NCI-H526 (cell line): ENCODE measurements around the gene LILRA6.
"Not testable (repeated sequence)": the region's sequence is repeated elsewhere in the genome, so short reads cannot be mapped to it uniquely, and the experiment has no call there.

Experiments used
- DNase-seq, 2 experiments: peaks; one replicate each; lab custom pipeline; 2025; lab: John Stamatoyannopoulos, UW

LILRA6 gene

DNA sequence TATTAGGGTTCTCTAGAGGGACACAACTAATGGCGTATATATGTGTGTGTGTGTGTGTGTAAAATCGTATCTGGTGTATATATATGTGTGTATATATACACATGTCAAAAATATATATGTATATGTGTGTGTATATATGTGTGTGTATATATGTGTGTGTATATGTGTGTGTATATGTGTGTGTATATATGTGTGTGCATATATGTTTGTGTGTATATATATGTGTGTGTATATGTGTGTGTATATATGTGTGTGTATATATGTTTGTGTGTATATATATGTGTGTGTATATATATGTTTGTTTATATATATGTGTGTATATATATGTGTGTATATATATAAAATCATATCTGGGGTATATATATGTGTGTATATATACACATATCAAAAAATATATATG, 19.9 kb upstream of the LILRA6 start:
- DNase-seq = no peak

DNA sequence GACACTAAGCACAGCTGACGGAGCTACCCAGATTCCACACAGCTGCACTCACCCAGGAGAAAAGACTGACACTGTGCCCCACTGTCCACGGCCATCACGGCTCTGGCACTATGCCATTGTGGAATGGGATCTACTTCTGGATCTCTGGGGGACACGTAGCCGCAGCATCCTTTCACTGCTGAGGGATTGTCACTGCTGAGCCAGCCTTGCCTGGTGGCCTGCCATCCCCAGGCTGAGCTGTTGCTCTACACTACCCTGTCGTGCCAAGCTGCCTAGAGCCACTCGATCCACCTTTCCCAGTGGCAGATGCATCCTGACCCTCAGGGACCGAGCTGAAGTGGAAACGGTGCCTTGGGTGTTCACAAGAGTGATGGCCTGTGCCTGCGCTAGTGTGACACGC, 19.5 kb upstream of the LILRA6 start:
- DNase-seq = no peak

GRCh38 chr19:54257116-54257480, 14.5 kb upstream of the LILRA6 start, which contains the start of gene LILRB5:
TSS of gene LILRB5 (minus strand) at chr19:54257273. CDS start at chr19:54257193, 80 bp downstream.
- DNase-seq = no peak

- DNase-seq = no peak
These were observed 13.9 kb upstream of the LILRA6 start for GRCh38 chr19:54256250-54257115.

DNA sequence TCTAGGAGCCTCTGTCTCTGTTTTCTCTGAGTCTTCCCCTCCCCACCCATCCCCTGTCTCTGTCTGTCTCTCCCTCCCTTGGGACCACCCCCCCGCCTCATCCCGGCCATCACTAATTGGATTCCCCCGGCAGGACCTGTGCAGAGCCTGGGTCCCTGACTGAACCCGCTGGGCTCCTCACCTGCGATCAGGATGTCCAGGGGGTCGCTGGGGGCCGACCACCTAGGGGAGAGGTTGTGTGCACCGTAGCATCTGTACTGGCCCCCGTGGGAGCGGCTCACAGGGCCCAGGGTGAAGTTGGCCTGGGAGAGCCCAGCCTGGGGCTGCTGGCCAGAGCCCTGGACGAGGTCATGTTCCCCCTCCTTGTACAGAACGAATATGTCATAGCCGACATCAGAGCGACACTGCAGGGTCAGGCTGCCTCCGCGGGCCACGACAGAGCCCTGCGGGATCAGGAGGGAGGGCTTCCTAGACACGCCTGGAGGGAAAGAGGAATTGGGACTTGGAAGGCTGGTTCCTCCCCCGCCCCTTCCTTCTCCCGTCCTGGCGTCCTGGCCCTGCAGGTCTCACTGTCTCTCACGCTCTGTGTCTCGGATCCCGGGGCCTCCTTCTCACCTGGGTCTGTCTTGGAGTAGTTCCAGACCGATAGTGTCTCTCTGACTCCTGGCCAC, 12.7 kb upstream of the LILRA6 start:
- DNase-seq = no peak

GRCh38 chr19:54254195-54254906, 11.8 kb upstream of the LILRA6 start:
- no peak for DNase-seq

- peak in 1 of 2 experiments; percentile 27 for DNase-seq
These were observed 11.0 kb upstream of the LILRA6 start for GRCh38 chr19:54253331-54254194.

DNA sequence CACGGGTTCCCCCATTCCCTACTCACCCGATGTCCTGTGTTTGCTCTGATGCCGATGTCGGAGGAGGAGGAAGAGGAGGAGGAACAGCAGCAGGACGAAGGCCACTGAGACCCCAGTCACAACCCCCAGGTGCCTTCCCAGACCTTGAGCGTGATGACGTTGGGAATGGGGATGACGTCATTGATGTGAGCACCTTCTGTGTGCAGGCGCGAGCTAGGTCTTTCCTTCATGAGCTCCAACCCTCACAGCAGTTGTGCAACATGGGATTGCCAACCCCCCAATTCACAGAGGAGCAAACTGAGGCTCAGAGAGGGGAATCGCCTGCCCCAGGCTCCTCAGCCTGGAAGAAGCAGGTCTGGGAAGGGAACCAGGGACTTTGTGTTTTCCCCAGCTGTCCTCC, 10.3 kb upstream of the LILRA6 start:
- DNase-seq = no peak

GRCh38 chr19:54252243-54252642, 9.7 kb upstream of the LILRA6 start:
- no peak for DNase-seq

DNA sequence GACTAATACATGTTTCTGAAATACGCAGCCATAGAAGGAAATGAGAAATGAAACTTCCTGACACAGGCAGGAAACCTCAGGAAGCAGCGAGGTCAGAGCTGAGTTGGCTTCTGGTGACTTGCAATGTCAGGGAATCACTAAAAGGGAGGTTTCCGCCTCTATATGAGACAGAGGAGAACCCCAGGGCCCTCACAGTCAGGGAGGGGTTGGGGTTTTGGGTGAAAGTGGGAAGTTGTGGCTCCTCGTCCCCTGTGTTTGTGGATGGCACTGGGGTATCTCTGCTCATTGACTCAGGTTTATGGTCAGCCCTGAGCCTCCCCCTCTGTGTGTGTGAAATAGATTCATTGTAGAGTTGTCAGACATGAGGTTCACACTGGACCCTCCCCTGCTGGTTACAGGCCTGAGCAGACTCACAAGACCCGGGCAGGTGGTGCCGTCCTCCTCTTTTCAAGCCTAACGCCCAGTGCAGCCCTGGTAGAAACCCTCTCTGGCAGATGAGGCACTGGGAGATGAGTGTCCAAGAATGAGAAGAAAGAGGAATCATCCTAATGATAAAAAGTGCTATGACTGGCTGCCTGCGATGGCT, 5.5 kb upstream of the LILRA6 start:
- DNase-seq = no peak

GRCh38 chr19:54247106-54247930, 4.7 kb upstream of the LILRA6 start:
- DNase-seq = no peak

DNA sequence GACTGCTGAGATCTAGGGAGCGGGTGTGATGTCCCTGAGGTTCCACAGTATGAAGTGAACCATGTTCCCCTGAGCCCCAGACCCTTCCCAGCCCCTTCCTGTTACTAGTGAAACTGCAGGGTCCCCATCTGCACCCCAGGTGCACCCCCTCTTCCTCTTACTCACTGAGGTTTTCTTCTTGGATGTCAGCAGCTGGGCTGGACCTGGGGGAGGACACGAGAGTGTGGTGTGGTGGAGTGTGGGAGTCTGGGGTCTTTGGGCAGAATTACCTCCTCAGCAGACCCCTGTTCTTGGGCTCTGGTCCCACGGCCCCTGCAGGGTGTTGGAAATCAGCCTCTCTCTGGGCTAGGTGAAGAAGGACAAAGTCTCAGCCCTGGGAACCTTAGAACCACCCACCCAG, 3.3 kb upstream of the LILRA6 start:
- DNase-seq = no peak

DNA sequence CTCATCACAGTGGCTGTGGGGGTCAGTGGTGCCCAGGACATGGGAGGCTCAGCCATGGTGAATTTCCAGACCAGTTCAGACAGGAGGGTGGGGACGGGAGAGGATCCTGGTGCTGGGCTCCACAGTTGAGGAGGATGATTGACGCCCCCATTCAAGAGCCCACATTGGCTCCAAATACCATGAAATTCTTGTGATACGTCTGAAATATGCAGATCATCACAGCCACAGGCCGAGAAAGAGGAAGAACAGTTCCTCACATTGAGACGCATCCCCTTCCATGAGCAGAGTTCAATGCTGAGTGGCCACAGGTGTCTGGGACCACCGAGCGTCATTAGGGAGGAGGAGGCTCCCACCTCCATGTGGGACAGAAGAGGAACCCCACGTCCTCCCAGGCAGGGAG, 1.2 kb upstream of the LILRA6 start:
- not testable (repeated sequence) for DNase-seq

DNA sequence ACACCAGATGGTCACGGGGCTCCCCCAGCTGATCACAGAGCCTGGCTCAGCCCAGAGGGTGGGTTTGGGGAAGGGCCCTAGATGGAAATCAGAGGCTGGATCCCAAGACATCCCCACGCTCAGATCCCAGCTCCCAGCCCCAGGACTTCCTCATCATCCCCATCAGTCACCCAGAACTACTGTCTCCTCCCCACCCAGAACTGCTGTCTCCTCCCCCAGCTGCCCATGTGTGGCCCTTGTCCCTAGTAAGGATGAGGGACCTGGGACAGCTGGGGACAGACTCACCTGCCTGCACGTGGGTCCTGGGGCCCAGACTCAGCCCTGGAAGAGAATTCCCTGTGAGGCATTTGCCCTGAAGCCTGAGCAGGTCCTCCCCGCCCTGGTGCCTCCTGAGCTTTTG, 356 bp downstream of the LILRA6 start:
- not testable (repeated sequence) for DNase-seq

- not testable (repeated sequence) for DNase-seq
These were observed 1.9 kb downstream of the LILRA6 start for GRCh38 chr19:54240372-54241336.

GRCh38 chr19:54239491-54240371, 2.9 kb downstream of the LILRA6 start:
- DNase-seq = not testable (repeated sequence)

DNA sequence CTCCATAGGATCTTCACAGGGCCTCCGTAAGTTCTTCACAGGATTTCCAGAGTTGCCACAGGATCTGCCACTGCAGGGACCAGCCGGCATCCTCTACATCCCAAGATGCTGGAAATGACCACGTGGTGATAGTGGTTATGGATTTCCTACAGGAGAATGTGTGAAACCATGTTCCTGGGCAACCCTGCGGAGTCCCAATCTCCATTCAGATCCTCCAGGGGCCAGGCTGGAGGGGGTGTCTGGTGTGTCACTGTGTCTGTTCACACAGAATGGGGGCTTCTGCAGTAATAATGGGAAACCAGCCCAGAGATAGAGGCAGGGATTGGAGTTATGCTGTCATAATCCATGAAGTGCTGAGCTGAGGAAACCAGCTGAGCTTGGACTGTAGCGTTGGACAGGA, 8.6 kb downstream of the LILRA6 start:
- no peak for DNase-seq
